HepG2 (cell line): ENCODE data around the gene TRIM72. TPM values are rescaled to one million over a fixed set of nuclear protein-coding genes. Genes with fewer than 3 reads are reported as not detected.

Experiments
- ATF7-NPFF ChIP-seq: sonication (generic); formaldehyde crosslinking; IDR thresholded peaks from 2 replicates; pipeline ENCODE4 v1.8.1; 2023; ENCODE audit warnings: mild to moderate bottlenecking, low read depth, missing genetic modification reagents, moderate library complexity
- DNMT3B ChIP-seq: conservative IDR thresholded peaks from 2 replicates; pipeline ENCODE4 v1.6.1; 2016; ENCODE audit warnings: missing biosample characterization, control low read depth
- PAX8 ChIP-seq: sonication (generic); formaldehyde crosslinking; IDR thresholded peaks from 2 replicates; pipeline ENCODE4 v1.8.0; 2022; ENCODE audit warnings: mild to moderate bottlenecking, missing genetic modification reagents, borderline replicate concordance
- RAD21 ChIP-seq: fragments of 450-650 bp; formaldehyde crosslinking; IDR thresholded peaks from 2 replicates; pipeline ENCODE4 v1.5.0; 2020; ENCODE audit warnings: mild to moderate bottlenecking
- SIX1 ChIP-seq: sonication (generic); formaldehyde crosslinking; IDR thresholded peaks from 2 replicates; pipeline ENCODE4 v1.4.0; 2020; ENCODE audit warnings: missing genetic modification reagents, borderline replicate concordance
- SP2 ChIP-seq: sonication (generic); formaldehyde crosslinking; IDR thresholded peaks from 2 replicates; pipeline ENCODE4 v1.5.1; 2020; ENCODE audit warnings: mild to moderate bottlenecking, missing genetic modification reagents
- SP5 ChIP-seq: IDR thresholded peaks from 2 replicates; pipeline ENCODE4 v1.6.1; 2016; ENCODE audit warnings: low read depth, borderline replicate concordance
- ZFP36L1 ChIP-seq: sonication (generic); formaldehyde crosslinking; IDR thresholded peaks from 2 replicates; pipeline ENCODE4 v1.8.0; 2022; ENCODE audit warnings: mild to moderate bottlenecking, missing genetic modification reagents, moderate library complexity
- ZFX ChIP-seq: sonication (generic); formaldehyde crosslinking; IDR thresholded peaks from 2 replicates; pipeline ENCODE4 v1.4.0; 2020; ENCODE audit warnings: mild to moderate bottlenecking, low read depth, missing genetic modification reagents, moderate library complexity
- ZFY ChIP-seq: sonication (generic); formaldehyde crosslinking; IDR thresholded peaks from 2 replicates; pipeline ENCODE4 v1.4.0; 2020; ENCODE audit warnings: missing genetic modification reagents
- ZNF350 ChIP-seq: sonication (generic); formaldehyde crosslinking; IDR thresholded peaks from 2 replicates; pipeline ENCODE4 v1.4.0; 2020; ENCODE audit warnings: mild to moderate bottlenecking, low read depth, missing genetic modification reagents, borderline replicate concordance
- ZNF644 ChIP-seq: IDR thresholded peaks from 2 replicates; pipeline ENCODE4 v1.6.1; 2016; ENCODE audit warnings: low read depth
- ZNF768 ChIP-seq: sonication (generic); formaldehyde crosslinking; IDR thresholded peaks from 2 replicates; pipeline ENCODE4 v1.4.0; 2020; ENCODE audit warnings: missing genetic modification reagents
- ZNF784 ChIP-seq: sonication (generic); formaldehyde crosslinking; IDR thresholded peaks from 2 replicates; pipeline ENCODE4 v1.5.1; 2020; ENCODE audit warnings: missing genetic modification reagents, mild to moderate bottlenecking, borderline replicate concordance
- polyA plus RNA-seq, 8 experiments: library from polyadenylated mRNA; depleted of rRNA in 3 of 8; stranded (reverse) in 7 of 8; unstranded in 1 of 8; fragments of >200 nt; fragmentation: Illumina TruSeq in 4 of 8; extraction: Trizol in 4 of 8; gene quantifications; 2 replicates each; pipeline versions ENCODE4 v1.2.1 to v1.2.3, GENCODE V29; 2011 to 2016; ENCODE audit warnings: low read depth in 4 of 8, missing spikeins in 1 of 8, mixed read lengths in 1 of 8; ENCODE audit not compliant: insufficient read depth in 1 of 8
- total RNA-seq, 5 experiments: library from RNA; depleted of rRNA; stranded (reverse); fragments of >200 nt; fragmentation: Illumina TruSeq; extraction: Trizol; gene quantifications; 2 replicates each; pipeline ENCODE4 v1.2.3, GENCODE V29; 2016; ENCODE audit warnings: low read depth in 1 of 5
- TF ChIP-seq, protein P1 (sequence below): sonication (generic); formaldehyde crosslinking; IDR thresholded peaks from 2 replicates; pipeline ENCODE4 v1.4.0; 2020; ENCODE audit warnings: mild to moderate bottlenecking, missing genetic modification reagents
- TF ChIP-seq, protein P2 (sequence below): sonication (generic); formaldehyde crosslinking; IDR thresholded peaks from 2 replicates; pipeline ENCODE4 v1.5.1; 2020; ENCODE audit warnings: mild to moderate bottlenecking, missing genetic modification reagents, moderate library complexity
- TF ChIP-seq, protein P3 (sequence below): sonication (generic); formaldehyde crosslinking; IDR thresholded peaks from 2 replicates; pipeline ENCODE4 v1.4.0; 2020; ENCODE audit warnings: low read depth, missing genetic modification reagents

Gene TRIM72
- total and polyA plus RNA-seq, 2 of the 13 experiments (the other 11 are each of a cell fraction or from before 2014, with no cell fraction given): not detected

GRCh38 chr16:31215287-31216162, 1.6 kb downstream of the TRIM72 start (continued):
- 0 out of 2 replicates have a peak, but pooled peaks have one; percentile 64 for TF ChIP-seq ATF7-NPFF
- TF ChIP-seq ZFX (CRISPR knock-in tag): peak; percentile 41; the same call in 1 of the 2 replicates
- TF ChIP-seq, protein P1, sequence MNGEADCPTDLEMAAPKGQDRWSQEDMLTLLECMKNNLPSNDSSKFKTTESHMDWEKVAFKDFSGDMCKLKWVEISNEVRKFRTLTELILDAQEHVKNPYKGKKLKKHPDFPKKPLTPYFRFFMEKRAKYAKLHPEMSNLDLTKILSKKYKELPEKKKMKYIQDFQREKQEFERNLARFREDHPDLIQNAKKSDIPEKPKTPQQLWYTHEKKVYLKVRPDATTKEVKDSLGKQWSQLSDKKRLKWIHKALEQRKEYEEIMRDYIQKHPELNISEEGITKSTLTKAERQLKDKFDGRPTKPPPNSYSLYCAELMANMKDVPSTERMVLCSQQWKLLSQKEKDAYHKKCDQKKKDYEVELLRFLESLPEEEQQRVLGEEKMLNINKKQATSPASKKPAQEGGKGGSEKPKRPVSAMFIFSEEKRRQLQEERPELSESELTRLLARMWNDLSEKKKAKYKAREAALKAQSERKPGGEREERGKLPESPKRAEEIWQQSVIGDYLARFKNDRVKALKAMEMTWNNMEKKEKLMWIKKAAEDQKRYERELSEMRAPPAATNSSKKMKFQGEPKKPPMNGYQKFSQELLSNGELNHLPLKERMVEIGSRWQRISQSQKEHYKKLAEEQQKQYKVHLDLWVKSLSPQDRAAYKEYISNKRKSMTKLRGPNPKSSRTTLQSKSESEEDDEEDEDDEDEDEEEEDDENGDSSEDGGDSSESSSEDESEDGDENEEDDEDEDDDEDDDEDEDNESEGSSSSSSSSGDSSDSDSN (CRISPR knock-in tag): peak; percentile 64; the same call in 1 of the 2 replicates
- no peak for TF ChIP-seq PAX8 (CRISPR knock-in tag)
- TF ChIP-seq, protein P2, sequence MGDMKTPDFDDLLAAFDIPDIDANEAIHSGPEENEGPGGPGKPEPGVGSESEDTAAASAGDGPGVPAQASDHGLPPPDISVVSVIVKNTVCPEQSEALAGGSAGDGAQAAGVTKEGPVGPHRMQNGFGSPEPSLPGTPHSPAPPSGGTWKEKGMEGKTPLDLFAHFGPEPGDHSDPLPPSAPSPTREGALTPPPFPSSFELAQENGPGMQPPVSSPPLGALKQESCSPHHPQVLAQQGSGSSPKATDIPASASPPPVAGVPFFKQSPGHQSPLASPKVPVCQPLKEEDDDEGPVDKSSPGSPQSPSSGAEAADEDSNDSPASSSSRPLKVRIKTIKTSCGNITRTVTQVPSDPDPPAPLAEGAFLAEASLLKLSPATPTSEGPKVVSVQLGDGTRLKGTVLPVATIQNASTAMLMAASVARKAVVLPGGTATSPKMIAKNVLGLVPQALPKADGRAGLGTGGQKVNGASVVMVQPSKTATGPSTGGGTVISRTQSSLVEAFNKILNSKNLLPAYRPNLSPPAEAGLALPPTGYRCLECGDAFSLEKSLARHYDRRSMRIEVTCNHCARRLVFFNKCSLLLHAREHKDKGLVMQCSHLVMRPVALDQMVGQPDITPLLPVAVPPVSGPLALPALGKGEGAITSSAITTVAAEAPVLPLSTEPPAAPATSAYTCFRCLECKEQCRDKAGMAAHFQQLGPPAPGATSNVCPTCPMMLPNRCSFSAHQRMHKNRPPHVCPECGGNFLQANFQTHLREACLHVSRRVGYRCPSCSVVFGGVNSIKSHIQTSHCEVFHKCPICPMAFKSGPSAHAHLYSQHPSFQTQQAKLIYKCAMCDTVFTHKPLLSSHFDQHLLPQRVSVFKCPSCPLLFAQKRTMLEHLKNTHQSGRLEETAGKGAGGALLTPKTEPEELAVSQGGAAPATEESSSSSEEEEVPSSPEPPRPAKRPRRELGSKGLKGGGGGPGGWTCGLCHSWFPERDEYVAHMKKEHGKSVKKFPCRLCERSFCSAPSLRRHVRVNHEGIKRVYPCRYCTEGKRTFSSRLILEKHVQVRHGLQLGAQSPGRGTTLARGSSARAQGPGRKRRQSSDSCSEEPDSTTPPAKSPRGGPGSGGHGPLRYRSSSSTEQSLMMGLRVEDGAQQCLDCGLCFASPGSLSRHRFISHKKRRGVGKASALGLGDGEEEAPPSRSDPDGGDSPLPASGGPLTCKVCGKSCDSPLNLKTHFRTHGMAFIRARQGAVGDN (CRISPR knock-in tag): peak; percentile 62
- TF ChIP-seq RAD21 (CRISPR knock-in tag): 0 out of 2 replicates have a peak, but pooled peaks have one; percentile 31
- TF ChIP-seq ZNF644: no peak
- no peak for TF ChIP-seq SP2 (CRISPR knock-in tag)
- TF ChIP-seq DNMT3B (CRISPR knock-in tag): no peak
- no peak for TF ChIP-seq ZNF768 (CRISPR knock-in tag)
- TF ChIP-seq ZFY (CRISPR knock-in tag): 0 out of 2 replicates have a peak, but pooled peaks have one; percentile 20
- 0 out of 2 replicates have a peak, but pooled peaks have one; percentile 33 for TF ChIP-seq SP5 (CRISPR knock-in tag)
- no peak for TF ChIP-seq ZFP36L1
- no peak for TF ChIP-seq SIX1 (CRISPR knock-in tag)
- TF ChIP-seq ZNF784 (CRISPR knock-in tag): 0 out of 2 replicates have a peak, but pooled peaks have one; percentile 26
- TF ChIP-seq ZNF350 (CRISPR knock-in tag): peak; percentile 30; the same call in 1 of the 2 replicates
- TF ChIP-seq, protein P3, sequence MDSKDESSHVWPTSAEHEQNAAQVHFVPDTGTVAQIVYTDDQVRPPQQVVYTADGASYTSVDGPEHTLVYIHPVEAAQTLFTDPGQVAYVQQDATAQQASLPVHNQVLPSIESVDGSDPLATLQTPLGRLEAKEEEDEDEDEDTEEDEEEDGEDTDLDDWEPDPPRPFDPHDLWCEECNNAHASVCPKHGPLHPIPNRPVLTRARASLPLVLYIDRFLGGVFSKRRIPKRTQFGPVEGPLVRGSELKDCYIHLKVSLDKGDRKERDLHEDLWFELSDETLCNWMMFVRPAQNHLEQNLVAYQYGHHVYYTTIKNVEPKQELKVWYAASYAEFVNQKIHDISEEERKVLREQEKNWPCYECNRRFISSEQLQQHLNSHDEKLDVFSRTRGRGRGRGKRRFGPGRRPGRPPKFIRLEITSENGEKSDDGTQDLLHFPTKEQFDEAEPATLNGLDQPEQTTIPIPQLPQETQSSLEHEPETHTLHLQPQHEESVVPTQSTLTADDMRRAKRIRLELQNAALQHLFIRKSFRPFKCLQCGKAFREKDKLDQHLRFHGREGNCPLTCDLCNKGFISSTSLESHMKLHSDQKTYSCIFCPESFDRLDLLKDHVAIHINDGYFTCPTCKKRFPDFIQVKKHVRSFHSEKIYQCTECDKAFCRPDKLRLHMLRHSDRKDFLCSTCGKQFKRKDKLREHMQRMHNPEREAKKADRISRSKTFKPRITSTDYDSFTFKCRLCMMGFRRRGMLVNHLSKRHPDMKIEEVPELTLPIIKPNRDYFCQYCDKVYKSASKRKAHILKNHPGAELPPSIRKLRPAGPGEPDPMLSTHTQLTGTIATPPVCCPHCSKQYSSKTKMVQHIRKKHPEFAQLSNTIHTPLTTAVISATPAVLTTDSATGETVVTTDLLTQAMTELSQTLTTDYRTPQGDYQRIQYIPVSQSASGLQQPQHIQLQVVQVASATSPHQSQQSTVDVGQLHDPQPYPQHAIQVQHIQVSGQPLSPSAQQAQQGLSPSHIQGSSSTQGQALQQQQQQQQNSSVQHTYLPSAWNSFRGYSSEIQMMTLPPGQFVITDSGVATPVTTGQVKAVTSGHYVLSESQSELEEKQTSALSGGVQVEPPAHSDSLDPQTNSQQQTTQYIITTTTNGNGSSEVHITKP (CRISPR knock-in tag): peak; percentile 83
